ENCODE data around the gene ZYG11B.

Gene ZYG11B

GRCh38 chr1:52702886-52703787 is 23.1 kb upstream of the ZYG11B start:
- Histone ChIP-seq H3K27ac (replicated peaks; ENCODE audit: low read length) (peak overlapping the region; percentile 17), H3K9ac (ENCODE audit: low read depth, low read length, poor library complexity) (peak overlapping the region; percentile 82), H3K14ac (ENCODE audit: low read length) (peak overlapping the region; percentile 14), H2BK15ac (ENCODE audit: low read length) (no peak overlapping the region), H4K91ac (ENCODE audit: low read depth, low read length, poor library complexity) (no peak overlapping the region), H2AFZ (ENCODE audit: low read length) (peak overlapping the region; percentile 93), H3K36me3 (replicated peaks in 1 of 2; ENCODE audit: control insufficient read depth in 2 of 2, insufficient read depth in 2 of 2, low read length in 2 of 2) (no peaks in the 10 kb centered on the region), H2BK120ac (ENCODE audit: low read depth, low read length) (no peak overlapping the region), H3K4me1 (ENCODE audit: control insufficient read depth in 2 of 2, insufficient read depth in 1 of 2, low read depth in 1 of 2, low read length in 2 of 2) (peaks cover 3 to 4% of the 10 kb centered on the region in 2 donors), H3K23ac (ENCODE audit: low read depth, low read length, poor library complexity) (peak overlapping the region; percentile 57), H2AK5ac (ENCODE audit: low read depth, low read length) (no peak overlapping the region), H3K18ac (ENCODE audit: low read length) (peak overlapping the region; percentile 93), H2BK12ac (ENCODE audit: low read length) (peak overlapping the region; percentile 46), H3K4ac (ENCODE audit: low read length) (no peak overlapping the region), H3K79me1 (ENCODE audit: low read depth, low read length) (no peaks in the 10 kb centered on the region), H2BK5ac (ENCODE audit: low read length) (no peak overlapping the region), H3K9me3 (replicated peaks in 1 of 2; ENCODE audit: control insufficient read depth in 2 of 2, insufficient read depth in 1 of 2, low read depth in 1 of 2, low read length in 2 of 2) (no peaks in the 10 kb centered on the region), H3K27me3 (ENCODE audit: control insufficient read depth in 3 of 3, insufficient read depth in 3 of 3, low read depth in 1 of 3, low read length in 3 of 3) (peaks cover 0 to 10% (median 0%) of the 10 kb centered on the region in 3 experiments), H4K8ac (ENCODE audit: low read depth, low read length) (no peak overlapping the region), H3K4me2 (ENCODE audit: insufficient read depth, low read length, poor library complexity, severe bottlenecking) (peak overlapping the region; percentile 94), H3K4me3 (ENCODE audit: low read length in 2 of 2) (peak overlapping the region; percentile 57 to 84)
- DNase-seq (ENCODE audit: low spot score), result peak; percentile 77
- no CpG with 5 or more reads among the region's 35 CpGs for WGBS, 2 donors (ENCODE audit: extremely low coverage in 2 of 2, insufficient read length in 2 of 2, insufficient replicate concordance in 1 of 2)

- DNase-seq (ENCODE audit: low spot score), result no peak
- H3K9ac ChIP-seq (ENCODE audit: low read depth, low read length, poor library complexity), result no peak overlapping the region
- no peak overlapping the region for H2BK5ac ChIP-seq (ENCODE audit: low read length)
Observed at GRCh38 chr1:52706136-52706670, 20.1 kb upstream of the ZYG11B start.

GRCh38 chr1:52706941-52707926 is 19.0 kb upstream of the ZYG11B start:
- no peak overlapping the region for H2BK12ac ChIP-seq (ENCODE audit: low read length)
- H3K9ac ChIP-seq (ENCODE audit: low read depth, low read length, poor library complexity), result no peak overlapping the region
- no peak overlapping the region for H3K14ac ChIP-seq (ENCODE audit: low read length)
- peaks cover 0 to 10% (median 0%) of the 10 kb centered on the region in 3 experiments for H3K27me3 ChIP-seq (ENCODE audit: control insufficient read depth in 3 of 3, insufficient read depth in 3 of 3, low read depth in 1 of 3, low read length in 3 of 3)
- H3K79me1 ChIP-seq (ENCODE audit: low read depth, low read length), result no peaks in the 10 kb centered on the region
- H3K36me3 ChIP-seq (replicated peaks in 1 of 2; ENCODE audit: control insufficient read depth in 2 of 2, insufficient read depth in 2 of 2, low read length in 2 of 2), result no peaks in the 10 kb centered on the region
- H3K4me3 ChIP-seq (ENCODE audit: low read length in 2 of 2), result no peak overlapping the region
- WGBS, 2 donors (ENCODE audit: extremely low coverage in 2 of 2, insufficient read length in 2 of 2, insufficient replicate concordance in 1 of 2), result no CpG with 5 or more reads among the region's 18 CpGs
- H2BK15ac ChIP-seq (ENCODE audit: low read length), result no peak overlapping the region
- no peak overlapping the region for H2AFZ ChIP-seq (ENCODE audit: low read length)
- no peak overlapping the region for H4K91ac ChIP-seq (ENCODE audit: low read depth, low read length, poor library complexity)
- H3K18ac ChIP-seq (ENCODE audit: low read length), result no peak overlapping the region
- no peak overlapping the region for H3K4me2 ChIP-seq (ENCODE audit: insufficient read depth, low read length, poor library complexity, severe bottlenecking)
- H3K23ac ChIP-seq (ENCODE audit: low read depth, low read length, poor library complexity), result no peak overlapping the region
- H2BK5ac ChIP-seq (ENCODE audit: low read length), result no peak overlapping the region
- H2BK120ac ChIP-seq (ENCODE audit: low read depth, low read length), result no peak overlapping the region
- DNase-seq (ENCODE audit: low spot score), result no peak
- no peak overlapping the region for H2AK5ac ChIP-seq (ENCODE audit: low read depth, low read length)
- H3K27ac ChIP-seq (replicated peaks; ENCODE audit: low read length), result no peak overlapping the region
- H3K4me1 ChIP-seq (ENCODE audit: control insufficient read depth in 2 of 2, insufficient read depth in 1 of 2, low read depth in 1 of 2, low read length in 2 of 2), result peaks cover 2 to 3% of the 10 kb centered on the region in 2 donors
- no peak overlapping the region for H4K8ac ChIP-seq (ENCODE audit: low read depth, low read length)
- H3K9me3 ChIP-seq (replicated peaks in 1 of 2; ENCODE audit: control insufficient read depth in 2 of 2, insufficient read depth in 1 of 2, low read depth in 1 of 2, low read length in 2 of 2), result no peaks in the 10 kb centered on the region
- no peak overlapping the region for H3K4ac ChIP-seq (ENCODE audit: low read length)

More at GRCh38 chr1:52706136-52706670, 20.1 kb upstream of the ZYG11B start:
- H3K14ac ChIP-seq (ENCODE audit: low read length), result no peak overlapping the region
- no peaks in the 10 kb centered on the region for H3K36me3 ChIP-seq (replicated peaks in 1 of 2; ENCODE audit: control insufficient read depth in 2 of 2, insufficient read depth in 2 of 2, low read length in 2 of 2)
- no peak overlapping the region for H3K4ac ChIP-seq (ENCODE audit: low read length)
- H3K18ac ChIP-seq (ENCODE audit: low read length), result no peak overlapping the region
- H3K4me1 ChIP-seq (ENCODE audit: control insufficient read depth in 2 of 2, insufficient read depth in 1 of 2, low read depth in 1 of 2, low read length in 2 of 2), result peaks cover 2 to 3% of the 10 kb centered on the region in 2 donors
- no peak overlapping the region for H4K91ac ChIP-seq (ENCODE audit: low read depth, low read length, poor library complexity)
- no peak overlapping the region for H2BK12ac ChIP-seq (ENCODE audit: low read length)
- H2AK5ac ChIP-seq (ENCODE audit: low read depth, low read length), result no peak overlapping the region
- no peaks in the 10 kb centered on the region for H3K9me3 ChIP-seq (replicated peaks in 1 of 2; ENCODE audit: control insufficient read depth in 2 of 2, insufficient read depth in 1 of 2, low read depth in 1 of 2, low read length in 2 of 2)
- H2BK15ac ChIP-seq (ENCODE audit: low read length), result no peak overlapping the region
- no CpG with 5 or more reads among the region's 6 CpGs for WGBS, 2 donors (ENCODE audit: extremely low coverage in 2 of 2, insufficient read length in 2 of 2, insufficient replicate concordance in 1 of 2)
- H3K27ac ChIP-seq (replicated peaks; ENCODE audit: low read length), result no peak overlapping the region
- no peaks in the 10 kb centered on the region for H3K79me1 ChIP-seq (ENCODE audit: low read depth, low read length)
- no peak overlapping the region for H3K4me3 ChIP-seq (ENCODE audit: low read length in 2 of 2)
- no peak overlapping the region for H3K4me2 ChIP-seq (ENCODE audit: insufficient read depth, low read length, poor library complexity, severe bottlenecking)
- no peak overlapping the region for H4K8ac ChIP-seq (ENCODE audit: low read depth, low read length)
- no peak overlapping the region for H3K23ac ChIP-seq (ENCODE audit: low read depth, low read length, poor library complexity)
- H2BK120ac ChIP-seq (ENCODE audit: low read depth, low read length), result no peak overlapping the region
- no peak overlapping the region for H2AFZ ChIP-seq (ENCODE audit: low read length)
- H3K27me3 ChIP-seq (ENCODE audit: control insufficient read depth in 3 of 3, insufficient read depth in 3 of 3, low read depth in 1 of 3, low read length in 3 of 3), result peaks cover 0 to 10% (median 0%) of the 10 kb centered on the region in 3 experiments
